Measurements from ENCODE around the gene ENTPD8. TPM values are rescaled to one million over a fixed set of nuclear protein-coding genes. Genes with fewer than 3 reads are reported as not detected.

ENTPD8 gene
- total and polyA plus RNA-seq, 2 of the 4 experiments (the other 2 are of a cell fraction): 0.07 TPM; not detected in 1

GRCh38 chr9:137461316-137461662 lies 20.1 kb upstream of the ENTPD8 start:
- Histone ChIP-seq H3K9me3 (ENCODE audit: control insufficient read depth, insufficient read depth, low read length) (no peaks in the 10 kb centered on the region), H3K27me3 (ENCODE audit: control insufficient read depth, insufficient read depth, low read length) (peaks cover 2% of the 10 kb centered on the region; the same call in 1 of the 2 replicates), H2BK120ac (ENCODE audit: low read depth, low read length) (no peak overlapping the region), H3K4ac (ENCODE audit: low read depth, low read length) (no peak overlapping the region), H4K91ac (ENCODE audit: insufficient read depth, low read depth, low read length) (no peak overlapping the region), H2AK5ac (ENCODE audit: low read depth, low read length) (no peak overlapping the region), H3K4me1 (ENCODE audit: control insufficient read depth, insufficient read depth, low read length) (peaks cover 16% of the 10 kb centered on the region), H2BK20ac (ENCODE audit: low read depth, low read length) (no peak overlapping the region), H2AK9ac (replicated peaks; ENCODE audit: low read depth, low read length, poor library complexity) (no peak overlapping the region), H3K79me1 (ENCODE audit: low read depth in 1 of 2, low read length in 2 of 2) (peaks cover 3 to 22% of the 10 kb centered on the region in 2 experiments; a peak in 3 of 4 replicates), H3K4me2 (ENCODE audit: low read depth, low read length) (no peak overlapping the region), H4K8ac (ENCODE audit: low read depth in 2 of 2, low read length in 2 of 2) (no peak overlapping the region), H3K36me3 (ENCODE audit: control insufficient read depth, insufficient read depth, low read length) (peaks cover 5% of the 10 kb centered on the region; the same call in 1 of the 2 replicates), H4K20me1 (ENCODE audit: insufficient read depth, low read length) (peaks cover 21% of the 10 kb centered on the region), H2BK15ac (ENCODE audit: low read depth, low read length) (no peak overlapping the region), H3K23ac (ENCODE audit: low read depth, low read length) (no peak overlapping the region), H3K9ac (ENCODE audit: low read depth, low read length) (no peak overlapping the region), H3K18ac (ENCODE audit: low read depth, low read length) (no peak overlapping the region), H3K56ac (ENCODE audit: extremely low read depth, insufficient read depth, low read length) (no peak overlapping the region), H4K5ac (ENCODE audit: low read depth, low read length) (no peak overlapping the region), H3K27ac (ENCODE audit: insufficient read depth, low read length) (no peak overlapping the region), H3K14ac (replicated peaks; ENCODE audit: low read depth, low read length) (no peak overlapping the region), H3K4me3 (ENCODE audit: insufficient read depth, low read depth, low read length) (no peak overlapping the region), H2AFZ (replicated peaks; ENCODE audit: low read length, poor library complexity) (peak overlapping the region; percentile 49), H2BK5ac (ENCODE audit: low read depth, low read length, poor library complexity, severe bottlenecking) (no peak overlapping the region), H3K9me1 (ENCODE audit: insufficient read depth, low read length) (no peaks in the 10 kb centered on the region)
- WGBS, 2 experiments (ENCODE audit: extremely low coverage in 2 of 2, insufficient read length in 1 of 2): no CpG with 5 or more reads among the region's 21 CpGs
- TF ChIP-seq RFX5 (IDR thresholded peaks at IDR 0.05; ENCODE audit: low read depth, low read length) (no peak), CTCF (conservative IDR thresholded peaks at IDR 0.05; ENCODE audit: low read depth, low read length) (no peak), NFE2L2 (IDR thresholded peaks at IDR 0.05; ENCODE audit: low read depth, low read length) (no peak), BHLHE40 (IDR thresholded peaks at IDR 0.05; ENCODE audit: low read depth, low read length) (no peak), MXI1 (IDR thresholded peaks at IDR 0.05; ENCODE audit: borderline replicate concordance, low read depth, low read length) (no peak)
- dilution Hi-C loops (cut with HindIII; ENCODE audit: low sequenced_read_pairs, unreplicated experiment): no loop called here
- in situ Hi-C loops (cut with MboI; ENCODE audit: low sequenced_read_pairs): no loop called here
- no TSS peak for BruUV-seq (replicated peaks)
- no peak for ATAC-seq (ENCODE audit: low read depth)
- CTCF ChIA-PET: no interaction called here
- DNase-seq: no peak
- POLR2A ChIA-PET (ENCODE audit: unreplicated experiment): no interaction called here
- intact Hi-C loops (cut with micrococcal nuclease): no loop called here

All from IMR-90 (cell line).